HUDEP-2 (cell line): Measurements from ENCODE around the gene JAKMIP1.
"Not testable (repeated sequence)": the region's sequence is repeated elsewhere in the genome, so short reads cannot be mapped to it uniquely, and the experiment has no call there.

Source experiments
- DNase-seq, 76 experiments: peaks; one replicate each; lab custom pipeline; 2025; ENCODE audit not compliant: unreplicated experiment in 76 of 76; lab: John Stamatoyannopoulos, UW

JAKMIP1 gene

DNA sequence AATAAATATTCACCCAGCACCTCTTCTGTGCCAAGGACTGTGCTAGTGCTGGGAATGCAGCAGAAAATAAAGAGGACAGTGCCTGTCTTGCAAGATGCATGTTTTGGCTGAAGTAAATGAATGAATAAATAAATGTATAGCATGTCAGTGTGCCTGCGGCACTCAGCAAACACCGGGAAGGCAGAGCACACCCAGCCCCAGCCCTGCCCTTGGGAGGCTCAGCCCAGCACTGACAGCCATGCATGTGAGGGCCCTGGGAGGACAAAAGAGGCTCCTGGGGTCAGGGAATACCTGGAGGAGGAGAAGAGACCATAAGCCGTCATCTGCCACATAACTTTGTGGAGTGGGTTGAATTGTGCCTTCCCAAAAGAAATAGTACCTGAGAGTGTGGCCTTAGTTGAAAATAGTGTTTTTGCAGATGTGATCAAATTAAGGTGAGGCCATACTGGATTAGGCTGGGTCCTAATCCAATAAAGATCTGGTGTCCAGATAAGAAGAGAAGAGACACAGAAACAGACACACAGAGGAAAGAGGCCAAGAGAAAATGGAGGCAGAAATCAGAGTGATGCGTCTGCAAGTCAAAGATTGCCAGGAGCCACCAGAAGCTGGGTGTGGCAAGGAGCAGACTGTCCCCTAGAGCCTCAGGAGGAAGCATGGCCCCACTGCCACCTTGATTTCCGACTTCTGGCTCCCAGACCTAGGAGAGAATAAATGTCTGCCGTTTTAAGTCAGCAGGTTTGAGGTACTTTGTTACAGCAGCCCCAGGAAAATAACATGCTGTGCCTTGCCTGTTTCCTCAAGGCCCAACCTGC, 198.5 kb downstream of the JAKMIP1 start:
- DNase-seq = no peak

DNA sequence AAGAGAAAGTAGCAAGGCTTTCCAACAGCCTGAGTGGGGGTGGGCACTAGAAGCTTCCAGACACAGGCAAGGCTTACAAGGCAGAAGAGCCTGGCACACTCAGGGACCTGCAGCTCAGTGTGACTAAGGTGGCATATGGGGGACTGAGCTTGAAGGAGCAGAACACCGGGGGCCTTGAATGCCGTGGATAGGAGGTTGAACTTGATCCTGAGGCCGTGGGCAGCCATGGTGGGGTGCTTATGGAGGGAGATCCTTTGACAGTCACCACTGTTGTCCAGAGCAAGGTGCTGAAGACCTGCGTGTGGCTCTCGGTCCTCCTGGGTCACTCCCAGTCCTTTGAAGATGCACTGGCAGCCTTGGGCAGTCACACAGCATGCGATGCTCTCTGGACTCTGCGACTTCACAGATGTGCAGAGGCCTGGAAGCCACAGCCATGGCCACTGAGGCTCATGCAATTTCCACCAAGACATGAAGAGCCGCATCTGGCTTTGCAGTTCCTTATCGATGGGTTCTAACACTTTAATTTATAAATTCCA, 200.5 kb downstream of the JAKMIP1 start:
- DNase-seq = no peak

DNA sequence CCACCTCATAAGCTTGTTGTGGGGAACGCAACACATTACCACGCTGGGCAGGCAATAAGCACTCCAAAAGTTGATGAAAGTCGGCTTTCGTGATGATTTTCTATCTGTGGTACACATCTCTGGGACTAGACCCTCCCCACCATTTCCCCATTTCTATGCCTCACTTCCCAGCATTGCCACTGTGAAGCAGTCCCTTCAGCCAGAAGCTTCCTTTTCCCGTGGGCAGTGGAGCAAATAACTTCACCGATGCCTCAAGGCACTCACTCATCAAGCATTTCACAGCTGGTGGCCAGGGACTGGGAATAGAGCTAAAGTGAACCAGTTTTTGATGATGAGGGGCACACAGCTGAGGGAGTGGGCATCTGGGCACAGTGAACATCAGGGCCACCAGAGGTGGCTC, 201.0 kb downstream of the JAKMIP1 start:
- no peak for DNase-seq

DNA sequence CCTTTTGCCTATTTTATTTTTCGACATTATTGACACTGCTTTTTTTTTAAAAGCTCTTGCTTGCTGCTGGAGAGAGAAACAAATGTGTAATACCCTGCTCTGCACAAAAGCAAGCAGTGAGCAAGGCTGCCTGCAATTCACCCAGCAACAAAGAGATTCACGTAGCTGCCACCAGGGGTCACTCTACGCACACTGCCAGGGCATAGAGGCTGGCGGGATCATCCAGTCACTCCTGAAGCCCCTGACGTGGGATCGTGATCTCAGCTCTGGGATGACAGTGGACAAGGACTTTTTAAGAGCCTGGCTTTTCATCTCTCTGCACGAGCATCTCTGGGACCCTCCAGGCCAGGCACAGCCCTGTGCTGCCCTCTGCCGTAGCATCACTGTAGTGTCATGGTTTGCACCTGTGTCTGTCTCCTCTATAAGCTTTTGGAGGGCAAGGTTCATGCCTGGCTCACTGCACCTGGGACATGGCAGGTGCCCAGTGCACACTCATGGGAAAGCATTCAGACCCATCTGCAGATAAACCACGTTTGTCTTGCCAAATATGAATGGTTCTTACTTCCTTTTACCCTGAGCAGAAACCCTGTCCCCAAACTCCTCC, 201.9 kb downstream of the JAKMIP1 start:
- DNase-seq = peak in 38 of 76 experiments; percentile 0 to 62 (median 22)

DNA sequence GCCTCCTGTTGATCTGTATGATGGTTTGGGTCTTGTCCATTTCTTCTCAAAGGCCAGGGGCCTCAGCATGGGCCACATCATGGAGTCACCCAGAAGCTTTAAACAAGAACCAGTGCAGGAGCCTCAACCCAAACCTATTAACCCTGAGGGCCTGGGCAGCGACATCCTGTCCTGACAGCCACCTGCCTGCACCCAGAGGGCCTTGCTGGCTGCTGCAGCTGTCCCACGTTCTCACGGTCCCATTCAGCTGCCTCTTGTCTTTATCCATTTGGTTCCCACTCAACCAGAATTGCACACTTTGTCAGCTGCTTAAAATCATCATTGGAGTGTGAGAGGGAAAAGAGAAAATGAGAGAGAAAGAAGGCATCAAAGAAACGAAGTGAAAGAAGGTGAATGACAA, 203.7 kb downstream of the JAKMIP1 start:
- DNase-seq = no peak

DNA sequence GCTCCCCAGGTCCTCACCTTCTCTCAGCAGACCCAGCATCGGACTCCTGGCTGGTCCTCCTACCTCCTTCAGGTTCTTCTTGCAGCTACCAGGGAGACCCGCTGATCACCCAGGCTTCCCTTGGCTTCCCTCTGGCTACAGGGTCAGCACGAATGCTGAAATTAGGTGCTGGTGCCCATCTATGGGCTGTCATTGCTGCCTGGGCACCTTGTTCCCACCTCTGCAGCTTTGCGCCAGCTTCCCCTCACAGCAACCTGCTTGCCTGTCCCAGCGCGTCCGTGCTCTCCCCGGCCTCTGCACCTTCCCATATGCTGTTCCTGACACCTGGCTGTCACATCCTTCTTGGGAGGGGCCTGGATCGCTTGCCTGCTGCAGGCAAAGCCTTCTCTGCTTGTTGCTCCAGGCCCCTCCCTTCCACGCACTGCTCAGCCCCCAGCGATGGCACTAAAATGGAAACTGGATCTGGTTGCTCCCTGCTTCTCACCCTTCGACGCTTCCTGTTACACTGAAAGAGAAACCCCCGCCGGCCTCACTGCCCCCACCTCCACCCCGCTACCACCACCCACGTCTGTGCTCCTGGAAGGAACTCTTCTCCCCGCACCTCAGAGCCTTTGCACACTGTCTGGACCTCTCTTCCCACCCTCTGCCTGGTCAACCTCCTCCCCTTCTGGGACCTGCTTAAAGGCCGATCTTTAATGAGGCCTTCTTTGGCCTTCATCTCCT, 204.3 kb downstream of the JAKMIP1 start:
- no peak for DNase-seq

DNA sequence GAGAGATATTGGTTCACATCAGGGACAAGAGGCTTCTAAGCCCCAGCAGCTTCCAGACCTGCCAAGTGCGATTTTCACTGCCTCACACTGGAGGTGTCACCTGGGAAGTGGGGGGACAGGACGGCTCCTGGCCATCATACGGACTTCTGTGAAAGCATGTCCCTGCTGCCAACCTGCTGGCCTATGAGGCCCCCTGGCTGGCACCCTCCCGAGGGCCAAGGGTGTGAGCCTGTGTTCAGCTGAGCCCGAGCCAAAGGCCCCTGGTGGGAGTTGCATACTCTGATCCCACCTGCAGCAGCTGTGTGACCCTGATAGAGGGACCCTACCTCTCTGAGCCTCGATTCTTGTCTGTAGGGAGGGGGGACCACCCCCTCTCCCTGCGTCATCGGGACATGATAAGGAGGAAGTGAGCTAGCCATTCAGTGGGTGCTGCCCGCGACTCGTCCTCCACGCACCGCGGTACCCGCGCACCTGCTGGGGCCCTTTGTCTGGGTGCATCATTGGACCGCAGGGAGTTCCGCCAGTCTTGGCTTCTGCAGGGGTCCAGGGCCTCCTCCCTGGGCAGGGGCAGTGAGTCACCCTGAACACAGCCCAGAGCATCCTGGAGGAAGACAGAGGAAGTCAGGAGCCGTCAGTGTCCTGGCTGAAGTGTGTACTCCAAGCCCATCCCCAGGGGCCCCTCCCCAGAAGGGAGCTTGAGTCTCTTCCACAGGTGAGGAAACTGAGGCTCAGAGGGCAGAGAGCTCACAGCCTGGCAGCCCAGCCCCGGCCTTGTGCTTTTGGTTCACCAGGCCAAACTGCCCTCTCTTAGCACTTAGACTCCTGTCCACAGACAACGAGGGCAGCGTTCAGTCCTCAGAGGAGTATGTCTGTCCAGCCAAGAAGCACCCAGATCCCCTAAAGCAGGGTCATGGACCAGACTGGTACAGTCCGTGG, 206.2 kb downstream of the JAKMIP1 start:
- DNase-seq = no peak

DNA sequence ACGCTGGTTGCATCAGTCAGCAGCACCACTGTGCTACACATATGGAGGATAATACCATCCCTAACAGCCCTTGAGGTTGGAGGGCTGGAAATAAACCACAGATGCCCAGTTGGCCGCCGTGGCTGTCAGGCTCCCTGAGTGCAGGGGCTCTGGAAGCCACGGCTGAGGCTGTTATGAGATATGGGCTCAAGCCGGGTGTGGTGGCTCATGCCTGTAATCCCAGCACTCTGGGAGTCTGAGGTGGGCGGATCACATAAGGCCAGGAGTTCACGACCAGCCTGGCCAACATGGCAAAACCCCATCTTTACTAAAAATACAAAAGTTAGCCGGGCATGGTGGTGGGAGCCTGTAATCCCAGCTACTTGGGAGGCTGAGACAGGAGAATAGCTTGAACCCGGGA, 207.0 kb downstream of the JAKMIP1 start:
- not testable (repeated sequence) for DNase-seq

DNA sequence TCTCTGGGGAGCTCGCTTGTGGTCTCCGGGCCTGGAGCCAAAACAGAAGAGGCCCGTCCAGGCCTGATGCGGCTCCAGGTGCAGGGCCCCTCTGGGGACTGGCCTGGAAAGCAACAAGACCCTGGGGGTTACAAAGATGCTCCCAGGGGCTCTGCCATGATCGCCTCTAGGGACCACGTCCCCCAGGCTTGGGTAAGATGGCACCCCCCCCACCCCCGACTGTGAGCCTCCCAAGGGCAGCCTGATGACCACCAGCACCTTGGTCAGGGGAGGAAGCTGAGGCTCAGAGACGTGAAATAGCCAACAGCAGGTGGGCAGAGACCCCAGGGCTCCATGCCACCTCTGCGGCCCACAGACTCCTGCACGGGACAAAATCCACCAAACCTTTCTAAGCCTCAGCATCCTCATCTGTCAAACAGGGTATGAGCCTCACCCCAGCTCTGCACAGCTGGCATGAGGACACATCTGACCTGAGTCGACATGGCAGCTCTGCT, 207.5 kb downstream of the JAKMIP1 start:
- DNase-seq = no peak

DNA sequence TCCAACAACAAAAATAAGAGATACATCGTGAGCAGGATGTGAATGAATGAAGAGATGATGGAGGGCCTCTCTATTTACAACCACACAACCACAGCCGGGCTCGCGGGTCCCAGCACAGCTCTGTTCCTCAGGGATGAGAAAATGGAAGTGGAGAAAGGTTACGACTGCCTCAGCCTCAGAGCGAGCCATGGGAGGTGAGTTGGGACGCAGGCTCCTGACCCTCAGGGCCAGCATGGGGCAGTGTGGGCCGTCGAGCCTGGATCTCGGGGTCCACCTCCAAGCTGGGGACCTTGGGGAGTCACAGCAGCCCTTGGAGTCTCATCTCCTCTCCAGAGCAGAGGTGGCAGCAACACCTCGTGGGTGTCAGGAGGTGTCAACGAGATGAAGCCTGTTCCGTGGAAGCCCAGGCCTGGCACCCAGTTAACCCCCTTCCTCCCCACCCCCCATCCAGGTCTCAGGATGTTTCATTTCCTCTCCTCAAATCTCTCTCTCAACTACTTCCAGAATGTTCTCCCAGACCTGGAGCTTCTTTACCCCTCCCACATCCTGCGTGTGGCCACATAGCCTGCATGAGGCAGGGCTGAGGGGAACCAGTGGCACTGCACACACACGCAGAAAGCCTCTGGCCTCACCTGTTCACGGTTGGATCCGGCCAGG, 208.1 kb downstream of the JAKMIP1 start:
- no peak for DNase-seq

DNA sequence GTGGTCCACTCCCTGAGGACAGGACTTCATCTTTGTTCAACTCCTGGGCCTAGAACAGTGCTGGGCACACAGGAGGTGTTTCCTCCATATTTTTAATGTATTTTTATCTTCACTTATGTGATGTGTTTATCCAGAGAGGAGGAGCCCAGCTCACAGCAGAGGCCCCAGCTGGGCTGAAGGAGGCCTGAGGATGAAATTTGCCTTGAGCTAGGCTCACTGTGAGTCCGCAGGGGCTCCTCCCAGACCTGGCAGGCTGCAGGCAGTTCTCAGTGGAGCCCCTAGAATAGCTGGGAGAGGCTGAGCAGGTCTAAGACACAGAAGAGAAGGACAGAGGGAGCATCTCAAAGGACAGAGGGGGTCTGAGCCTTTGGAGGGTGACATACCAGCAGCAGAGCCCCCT, 208.9 kb downstream of the JAKMIP1 start:
- no peak for DNase-seq

DNA sequence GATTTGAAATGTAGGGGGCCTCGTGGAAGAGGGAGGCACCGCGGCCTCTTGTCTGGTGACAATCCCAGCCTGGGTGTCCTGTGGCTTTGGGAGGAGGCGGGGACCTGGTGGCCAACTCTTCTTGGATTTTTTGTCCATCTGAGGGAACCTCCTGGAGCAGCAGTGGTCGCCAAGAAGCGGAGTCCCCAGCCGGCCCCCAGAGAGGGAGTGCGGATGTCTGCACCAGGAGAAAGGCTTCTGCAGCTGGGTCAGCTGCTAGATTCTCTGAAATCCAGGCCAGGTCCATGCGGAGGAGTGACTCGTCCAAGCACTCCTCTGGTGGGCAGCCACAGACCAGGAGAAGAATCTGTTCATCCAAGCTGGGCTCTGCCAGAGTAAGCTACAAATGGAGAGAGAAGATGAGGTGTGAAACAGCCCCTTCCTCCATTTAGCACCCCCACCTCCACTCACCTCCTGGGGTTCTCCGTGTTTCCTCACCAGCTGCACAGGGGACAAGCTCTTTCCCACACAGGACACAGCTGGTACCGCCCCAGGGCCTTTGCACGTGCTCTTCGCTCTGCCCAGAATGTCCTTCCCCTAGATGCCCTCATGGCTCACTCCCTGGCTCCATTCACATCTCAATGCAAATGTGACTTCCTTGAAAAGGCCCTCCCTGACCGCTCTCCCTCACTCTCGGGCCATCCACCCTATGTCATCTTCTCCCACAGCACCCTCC, 209.7 kb downstream of the JAKMIP1 start:
- no peak for DNase-seq

DNA sequence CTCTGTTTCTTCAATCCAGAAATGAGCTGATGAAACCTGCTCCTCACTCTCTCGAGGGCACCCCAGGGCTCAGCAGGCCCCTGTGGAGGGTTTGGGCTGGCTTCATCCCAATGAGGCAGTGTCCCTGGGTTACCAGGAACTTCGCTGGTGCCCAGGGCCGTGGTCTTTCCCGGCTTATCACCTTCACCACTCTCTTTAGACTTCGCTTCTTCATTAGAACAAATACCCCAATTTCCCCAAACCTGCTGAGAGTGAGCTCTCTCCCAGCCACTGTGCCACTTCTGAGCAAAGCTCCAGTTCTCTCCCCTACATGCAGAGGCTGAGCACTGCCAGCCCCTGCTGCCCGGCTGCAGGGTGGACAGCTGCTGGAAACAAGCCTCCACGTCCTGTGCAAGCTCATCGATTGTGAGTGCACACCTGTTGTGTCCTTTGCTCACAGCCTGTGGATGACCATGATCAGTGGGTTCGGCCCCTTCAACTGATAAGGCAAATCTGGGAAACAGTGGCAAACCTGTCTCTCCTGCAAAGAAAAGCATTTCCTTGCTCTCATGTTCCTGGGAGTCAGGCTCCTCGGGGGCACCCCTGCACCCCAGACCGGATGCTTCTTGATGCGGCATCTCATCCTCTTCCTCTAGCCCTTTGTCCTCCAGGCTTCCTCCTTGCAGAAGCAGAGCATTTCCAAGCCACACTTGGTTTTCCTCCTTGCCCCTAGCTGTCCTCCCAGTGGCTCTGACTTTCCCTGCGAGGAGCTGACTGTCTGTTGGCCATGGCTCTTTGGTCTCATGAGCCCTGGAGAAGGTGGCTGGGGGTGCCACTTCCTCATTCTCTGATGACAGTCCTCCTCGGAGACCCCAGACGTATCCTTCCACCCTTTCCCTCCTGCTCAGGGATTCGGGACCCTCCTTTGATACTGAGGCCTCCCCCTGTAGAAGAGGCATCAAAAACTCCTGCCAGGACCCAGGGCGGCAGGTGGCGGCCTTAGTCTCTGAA, 210.8 kb downstream of the JAKMIP1 start:
- no peak for DNase-seq

DNA sequence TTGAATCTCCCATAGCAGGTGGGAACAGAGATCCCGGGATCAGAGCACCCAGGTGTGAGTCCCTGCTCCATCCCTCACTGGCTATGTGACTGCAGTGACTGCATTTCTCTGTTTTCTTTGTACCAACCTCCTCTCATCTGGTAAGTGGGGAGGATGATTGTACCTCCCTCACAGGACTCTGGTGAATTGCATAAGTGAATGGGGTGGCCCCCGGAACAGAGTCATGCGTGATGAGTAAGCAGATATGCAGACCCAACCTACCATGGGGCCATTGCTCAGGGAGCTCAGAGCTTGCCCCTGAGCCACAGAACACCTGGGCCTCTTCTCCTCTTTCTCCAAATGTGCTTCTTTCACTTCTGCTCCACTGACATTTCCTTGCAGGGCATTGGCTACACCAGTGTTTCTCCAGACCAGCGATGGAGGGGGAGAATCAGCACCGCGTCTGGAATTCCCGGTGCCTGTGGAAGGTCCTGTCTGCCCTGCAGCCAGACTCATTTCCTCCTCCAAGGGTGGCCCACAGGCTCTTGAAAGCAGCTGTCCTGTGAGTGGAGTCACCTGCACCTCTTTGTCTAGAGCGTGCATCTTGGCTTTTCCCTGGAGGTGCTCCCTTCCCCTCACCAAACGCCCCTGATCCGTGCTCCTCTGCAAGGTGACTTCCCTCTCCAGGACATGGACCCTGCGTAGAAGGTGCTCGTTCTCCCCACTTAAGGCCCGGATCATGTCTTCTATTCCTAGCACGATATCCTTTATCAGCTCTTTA, 212.1 kb downstream of the JAKMIP1 start:
- DNase-seq = no peak

DNA sequence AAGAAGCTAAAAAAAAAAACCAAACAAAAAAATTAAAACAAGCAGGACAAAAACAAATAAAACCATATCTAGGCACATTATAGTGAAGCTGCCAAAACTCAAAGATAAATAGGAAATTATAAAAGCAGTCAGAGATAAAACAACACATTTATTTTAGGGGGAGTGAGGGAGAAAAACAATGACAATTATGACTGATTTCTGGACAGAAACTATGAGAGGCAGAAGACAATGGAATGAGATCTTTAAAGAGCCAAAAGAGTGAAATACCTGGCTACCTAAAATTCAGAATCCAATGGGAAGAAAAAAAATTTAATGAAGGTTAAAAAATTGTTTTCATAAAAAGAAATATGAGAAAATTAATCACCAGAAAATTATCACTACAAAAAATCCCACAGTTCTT, 215.5 kb downstream of the JAKMIP1 start:
- no peak for DNase-seq

DNA sequence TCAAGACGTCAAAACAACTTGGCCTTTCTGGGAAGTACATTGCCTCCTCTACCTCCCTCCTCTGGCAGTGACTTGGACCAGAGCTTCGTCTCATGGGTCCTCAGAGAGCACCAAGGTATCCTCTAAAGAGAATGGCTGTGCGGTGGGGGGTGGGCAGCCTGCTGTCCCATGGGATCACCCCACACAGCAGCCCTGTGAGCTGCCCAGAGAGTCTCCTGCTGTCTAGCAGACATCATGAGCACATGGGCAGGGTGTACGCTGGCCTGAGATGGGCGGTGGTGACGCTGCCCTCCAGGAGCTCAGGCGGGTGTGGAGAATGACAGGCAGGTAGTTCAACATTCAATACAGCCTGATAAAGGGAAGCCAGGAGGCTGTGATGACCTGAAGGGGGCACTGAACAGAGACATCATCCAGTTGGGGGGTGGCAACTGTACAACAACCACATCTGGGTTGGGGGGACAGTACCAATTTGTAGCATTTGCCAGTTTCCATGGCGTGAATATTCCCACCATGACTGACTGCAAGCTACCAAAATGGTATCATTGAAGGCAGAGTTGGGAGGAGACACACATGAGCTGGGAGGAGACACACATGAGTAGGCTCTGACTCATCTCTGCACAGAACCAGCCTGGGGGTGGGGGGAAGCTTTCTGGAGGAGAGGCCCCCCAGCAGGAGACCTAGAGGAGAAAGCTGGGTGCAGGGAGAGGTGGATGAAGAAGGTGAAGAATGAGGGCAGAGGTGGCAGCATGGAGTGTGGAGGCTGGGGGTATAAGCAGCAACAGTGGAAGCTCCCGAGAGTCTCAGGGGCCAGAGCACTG, 218.0 kb downstream of the JAKMIP1 start:
- no peak for DNase-seq
